Suprapubic skin (tissue), 4 donors: ENCODE measurements around the gene CHD2. TPM values are rescaled to one million over a fixed set of nuclear protein-coding genes. Genes with fewer than 3 reads are reported as not detected.

ENCODE experiments used
- DNase-seq, 2 donors: peaks; one replicate each; pipeline ENCODE4 v3.0.0-alpha.2; 2019; ENCODE audit warnings: low spot score in 2 of 2
- H3K27ac ChIP-seq: fragments of 200-600 bp; sonication (generic); one replicate; pipeline ENCODE4 v1.5.1; 2019
- H3K27me3 ChIP-seq: fragments of 200-600 bp; sonication (generic); one replicate; pipeline ENCODE4 v1.5.1; 2019
- H3K36me3 ChIP-seq: fragments of 200-600 bp; sonication (generic); one replicate; pipeline ENCODE4 v1.5.1; 2019
- H3K4me1 ChIP-seq: fragments of 200-600 bp; sonication (generic); one replicate; pipeline ENCODE4 v1.5.1; 2019
- H3K4me3 ChIP-seq: fragments of 200-600 bp; sonication (generic); one replicate; pipeline ENCODE4 v1.5.1; 2019; ENCODE audit warnings: mild to moderate bottlenecking
- H3K9me3 ChIP-seq: fragments of 200-600 bp; sonication (generic); one replicate; pipeline ENCODE4 v1.5.1; 2019
- CTCF ChIP-seq, 2 donors: fragments of 200-600 bp in 1 of 2; fragments of 450-650 bp in 1 of 2; sonication (generic) in 1 of 2; IDR thresholded peaks; one replicate each; pipeline ENCODE4 v1.5.1; 2016 to 2019; ENCODE audit warnings: antibody characterized with exemption in 2 of 2, mild to moderate bottlenecking in 1 of 2, moderate library complexity in 1 of 2
- EP300 ChIP-seq: sonication (generic); formaldehyde crosslinking; IDR thresholded peaks from one replicate; pipeline ENCODE4 v1.6.1; 2017; ENCODE audit warnings: antibody characterized with exemption
- POLR2A ChIP-seq, 2 donors: fragments of 450-650 bp; IDR thresholded peaks; one replicate each; pipeline ENCODE4 v1.6.1; 2017; ENCODE audit warnings: antibody characterized with exemption in 2 of 2, mild to moderate bottlenecking in 2 of 2, moderate library complexity in 2 of 2
- POLR2AphosphoS5 ChIP-seq, 3 donors: sonication (generic); formaldehyde crosslinking; IDR thresholded peaks; one replicate each; pipeline ENCODE4 v1.6.1; 2017; ENCODE audit warnings: antibody characterized with exemption in 3 of 3
- WGBS: methylation state at CpG from one replicate; pipeline ENCODE4 v1.1.5; 2018; 5-methylcytosine and 5-hydroxymethylcytosine counted together
- total RNA-seq, 4 donors: library from RNA; depleted of rRNA; stranded (reverse); fragments of >200 nt; gene quantifications; one replicate each; pipeline ENCODE4 v1.1.0, GENCODE V29; 2016

The CHD2 gene
- total RNA-seq, 4 donors from 2014 or later = 93.3 to 319 (median 127) TPM

- TF ChIP-seq EP300 (no peak), POLR2A (IDR thresholded peaks at IDR 0.05) (no peak), CTCF (IDR thresholded peaks at IDR 0.05) (no peak), POLR2AphosphoS5 (IDR thresholded peaks at IDR 0.05) (no peak)
- H3K4me1 ChIP-seq = peaks cover 56% of the 10 kb centered on the region
- peaks cover 5% of the 10 kb centered on the region for H3K36me3 ChIP-seq
- no peak for DNase-seq
- no peaks in the 10 kb centered on the region for H3K27me3 ChIP-seq
- peak overlapping the region; percentile 97 for H3K27ac ChIP-seq
- peak overlapping the region; percentile 62 for H3K4me3 ChIP-seq
- H3K9me3 ChIP-seq = no peaks in the 10 kb centered on the region
- under 1% methylated on average over 8 of the region's 8 CpGs for WGBS
Measured at GRCh38 chr15:92901072-92901761, 1.1 kb downstream of the CHD2 start.

- Histone ChIP-seq H3K27ac (peak overlapping the region; percentile 97), H3K4me1 (peaks cover 56% of the 10 kb centered on the region), H3K9me3 (no peaks in the 10 kb centered on the region), H3K4me3 (peak overlapping the region; percentile 62), H3K36me3 (peaks cover 5% of the 10 kb centered on the region), H3K27me3 (no peaks in the 10 kb centered on the region)
- DNase-seq = no peak
- WGBS = 0% methylated on average over 2 of the region's 2 CpGs
- TF ChIP-seq EP300 (no peak), CTCF (IDR thresholded peaks at IDR 0.05) (no peak), POLR2AphosphoS5 (IDR thresholded peaks at IDR 0.05) (no peak), POLR2A (IDR thresholded peaks at IDR 0.05) (no peak)
Measured at GRCh38 chr15:92901995-92902394, 1.9 kb downstream of the CHD2 start.

GRCh38 chr15:92902737-92903593 lies 2.8 kb downstream of the CHD2 start:
- Histone ChIP-seq H3K4me1 (peaks cover 58% of the 10 kb centered on the region), H3K27me3 (no peaks in the 10 kb centered on the region), H3K36me3 (peaks cover under 1% of the 10 kb centered on the region), H3K4me3 (peak overlapping the region; percentile 62), H3K9me3 (no peaks in the 10 kb centered on the region), H3K27ac (peak overlapping the region; percentile 97)
- no peak for TF ChIP-seq EP300
- TF ChIP-seq CTCF (IDR thresholded peaks at IDR 0.05) = no peak
- no peak for DNase-seq
- WGBS = 2% methylated on average over 4 of the region's 4 CpGs

- WGBS = 2% methylated on average over 8 of the region's 8 CpGs
- no peak for DNase-seq
- H3K36me3 ChIP-seq = no peaks in the 10 kb centered on the region
- H3K9me3 ChIP-seq = no peaks in the 10 kb centered on the region
- H3K27me3 ChIP-seq = no peaks in the 10 kb centered on the region
- H3K27ac ChIP-seq = peak overlapping the region; percentile 97
- TF ChIP-seq POLR2A (IDR thresholded peaks at IDR 0.05) (no peak), EP300 (no peak), POLR2AphosphoS5 (IDR thresholded peaks at IDR 0.05) (no peak), CTCF (IDR thresholded peaks at IDR 0.05) (no peak)
- peak overlapping the region; percentile 62 for H3K4me3 ChIP-seq
- peaks cover 63% of the 10 kb centered on the region for H3K4me1 ChIP-seq
Measured at GRCh38 chr15:92903631-92903965, 3.5 kb downstream of the CHD2 start.
